HG03469 (cell line): ENCODE results near the gene NDST4.

ENCODE experiments used
- ATAC-seq: cut with Tn5 transposase; IDR thresholded peaks from one replicate; pipeline ENCODE4 v1.9.1; 2021; ENCODE audit warnings: mild to moderate bottlenecking, moderate library complexity, moderate number of reproducible peaks; ENCODE audit not compliant: unreplicated experiment

NDST4 gene

DNA sequence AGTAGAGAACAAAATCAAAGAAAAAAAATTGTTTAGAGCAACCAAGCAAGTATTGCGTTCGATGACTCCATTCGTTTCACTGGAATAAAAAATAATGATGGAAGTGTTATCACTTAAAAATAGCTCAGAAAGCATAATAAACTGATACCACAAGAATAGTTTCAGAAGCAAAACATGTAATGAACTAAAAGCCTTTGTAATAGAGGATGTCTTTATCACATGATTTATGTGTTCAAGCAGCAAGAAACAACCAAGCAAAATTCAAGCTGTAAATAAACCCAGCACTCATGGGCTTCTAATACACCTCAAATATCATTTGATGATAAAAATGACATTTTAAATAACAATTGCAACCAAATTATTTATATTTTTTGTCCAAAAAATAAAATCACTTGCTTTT, 192.2 kb downstream of the NDST4 start:
- no peak for ATAC-seq

DNA sequence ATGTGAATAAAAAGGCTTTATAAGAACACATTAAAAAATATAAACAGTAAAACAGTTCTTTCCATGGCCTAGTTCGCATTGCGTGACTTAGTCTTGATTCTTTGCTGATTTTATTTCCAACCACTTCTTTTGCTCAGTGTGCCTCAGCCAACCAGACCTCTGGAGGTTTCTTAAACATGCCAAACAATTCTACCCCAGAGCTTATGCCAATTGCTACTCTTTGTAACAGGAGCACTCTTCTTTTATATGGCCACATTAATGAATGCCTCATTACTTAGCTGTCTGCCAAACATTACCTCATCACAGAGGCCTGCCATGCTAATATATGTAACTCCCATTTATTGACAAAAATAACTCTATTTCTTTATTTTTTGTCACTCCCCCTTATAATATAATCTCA, 202.3 kb downstream of the NDST4 start:
- no peak for ATAC-seq

DNA sequence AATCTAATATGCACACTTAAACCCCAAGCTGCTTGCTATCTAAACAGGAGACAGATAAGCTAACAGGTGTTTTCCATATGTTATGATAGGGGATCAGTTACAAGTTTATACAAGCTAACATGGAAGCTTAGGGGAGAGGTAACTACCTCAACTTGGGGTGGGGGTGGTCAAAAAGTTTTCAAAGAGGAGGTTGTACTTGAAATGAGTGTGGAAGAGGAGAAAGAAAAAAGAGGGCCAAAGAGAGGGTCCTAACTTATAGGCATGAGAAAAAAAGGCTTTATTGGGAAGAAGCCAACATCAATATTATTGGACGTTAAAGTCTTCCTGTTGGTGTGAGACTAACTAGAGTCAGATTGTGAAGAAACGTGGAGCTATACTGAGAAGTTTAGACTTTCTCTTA, 205.9 kb downstream of the NDST4 start:
- no peak for ATAC-seq

DNA sequence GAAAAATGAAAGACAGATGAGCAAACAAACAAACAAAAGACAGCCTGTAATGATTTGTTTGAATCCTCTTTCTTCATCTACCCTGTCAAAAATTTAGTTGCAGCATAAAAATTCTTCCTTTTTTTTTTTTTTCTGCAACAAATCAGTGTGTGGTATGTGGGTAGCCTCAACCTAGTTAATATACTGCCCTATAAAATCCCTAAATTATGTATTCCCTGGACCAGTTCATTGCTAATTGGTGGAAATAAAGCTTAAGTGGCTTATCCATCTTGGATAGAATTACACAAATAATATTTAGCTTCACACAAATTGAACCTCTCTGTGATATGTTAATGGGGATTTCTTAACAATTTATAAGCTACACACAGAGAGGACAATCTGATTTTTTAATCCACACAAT, 208.4 kb downstream of the NDST4 start:
- ATAC-seq, result no peak

DNA sequence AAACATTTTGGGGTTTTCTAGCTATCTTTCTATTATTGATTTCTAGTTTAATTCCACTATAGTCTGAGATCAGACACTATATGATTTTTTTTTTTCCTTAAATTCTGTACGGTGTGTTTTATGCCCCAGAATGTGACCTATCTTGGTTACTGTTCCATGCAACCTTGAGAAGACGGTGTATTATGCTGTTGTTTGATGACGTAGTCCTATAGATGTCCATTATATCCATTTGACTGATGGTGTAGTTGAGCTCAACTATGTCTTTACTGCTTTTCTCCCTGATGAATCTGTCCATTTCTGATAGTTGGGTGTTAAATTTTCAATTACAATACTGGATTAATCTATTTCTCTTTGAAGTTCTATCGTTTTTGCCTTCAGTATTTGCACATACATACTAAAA, 212.5 kb downstream of the NDST4 start:
- no peak for ATAC-seq

DNA sequence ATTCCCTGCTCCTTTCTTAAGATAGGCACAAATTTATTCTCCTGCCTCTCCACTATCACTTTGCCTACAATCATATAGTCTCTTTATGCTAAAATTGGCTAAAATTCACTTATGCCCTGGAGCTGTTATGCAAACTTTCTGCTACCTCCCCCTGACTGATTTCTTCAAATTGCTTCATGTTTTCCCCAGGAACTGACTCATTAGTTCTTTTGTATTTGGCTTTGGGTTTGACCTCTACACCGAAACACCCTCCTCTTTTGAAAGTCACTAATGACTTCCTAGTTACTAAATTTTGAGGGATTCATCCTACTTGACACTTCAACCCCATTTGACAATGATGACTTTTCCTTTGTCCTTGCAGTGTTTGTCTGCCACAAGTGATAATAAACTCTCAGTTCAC, 222.6 kb downstream of the NDST4 start:
- ATAC-seq, result no peak

DNA sequence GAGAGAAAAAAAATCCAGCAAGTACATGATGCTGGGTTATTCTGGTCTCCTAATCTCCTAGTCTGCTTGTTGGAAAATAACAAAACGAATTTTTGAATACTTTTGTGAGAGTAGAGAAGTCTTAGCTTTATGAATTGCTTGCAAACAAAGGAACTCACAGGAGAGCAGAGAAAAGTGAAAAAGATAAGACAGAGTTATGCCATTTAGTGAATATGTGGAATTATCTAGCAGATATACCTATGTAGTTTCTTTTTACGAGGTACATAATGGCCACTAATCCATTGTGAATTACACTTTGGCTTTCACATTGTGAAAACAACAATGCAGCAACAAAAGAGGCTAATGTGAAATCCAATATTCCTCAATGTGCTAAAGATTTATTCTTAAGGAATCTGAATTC, 226.7 kb downstream of the NDST4 start:
- no peak for ATAC-seq

DNA sequence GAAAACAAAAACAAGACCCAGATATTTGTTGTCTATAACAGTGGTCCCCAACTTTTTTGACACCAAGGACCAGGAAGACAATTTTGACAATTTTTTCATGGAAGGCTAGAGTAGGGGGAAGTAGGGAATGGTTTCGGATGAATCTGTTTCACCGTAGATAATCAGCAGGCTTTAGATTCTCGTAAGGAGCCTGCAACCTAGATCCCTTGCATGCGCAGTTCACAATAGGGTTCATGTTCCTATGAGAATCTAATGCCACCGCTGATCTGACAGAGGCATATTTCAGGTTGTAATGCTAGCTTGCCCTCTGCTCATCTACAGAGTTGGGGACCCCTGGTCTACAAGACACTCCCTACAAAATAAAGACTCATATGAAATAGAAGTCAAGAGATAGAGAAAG, 229.8 kb downstream of the NDST4 start:
- ATAC-seq, result no peak

DNA sequence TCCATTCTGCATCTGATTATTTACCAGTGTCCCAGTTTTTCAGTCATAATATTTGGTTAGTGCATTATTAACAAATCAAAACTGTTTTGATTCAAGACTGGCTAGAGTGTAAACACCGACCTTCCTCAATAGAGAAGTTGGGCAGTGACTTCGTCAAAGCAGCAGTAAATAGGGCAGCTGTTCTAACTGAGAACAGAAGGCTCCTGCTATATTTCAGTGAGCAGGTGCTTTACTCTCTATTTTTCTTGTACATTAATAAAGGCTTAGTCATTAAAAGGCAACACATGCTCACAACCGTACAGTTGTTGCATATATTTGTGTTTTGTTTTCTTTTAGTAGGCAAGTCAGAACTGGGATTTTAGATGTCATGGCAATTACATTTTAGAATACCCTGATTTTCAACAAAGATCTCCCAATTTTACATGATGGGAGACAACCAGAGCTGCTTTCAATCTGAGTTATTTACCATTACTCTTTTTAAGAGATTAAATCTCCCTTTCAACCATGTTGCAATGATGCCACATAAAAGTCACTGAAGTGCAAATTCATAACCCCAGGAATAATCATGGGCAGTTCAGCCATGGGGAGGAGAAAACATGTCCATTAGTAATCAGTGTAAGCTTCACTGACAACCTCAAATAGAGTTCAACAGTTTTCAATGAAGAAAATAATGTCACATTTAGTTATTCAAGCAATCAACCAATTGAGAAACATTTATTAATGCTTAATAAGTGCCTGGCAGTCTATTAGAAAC, 233.3 kb downstream of the NDST4 start:
- no peak for ATAC-seq

DNA sequence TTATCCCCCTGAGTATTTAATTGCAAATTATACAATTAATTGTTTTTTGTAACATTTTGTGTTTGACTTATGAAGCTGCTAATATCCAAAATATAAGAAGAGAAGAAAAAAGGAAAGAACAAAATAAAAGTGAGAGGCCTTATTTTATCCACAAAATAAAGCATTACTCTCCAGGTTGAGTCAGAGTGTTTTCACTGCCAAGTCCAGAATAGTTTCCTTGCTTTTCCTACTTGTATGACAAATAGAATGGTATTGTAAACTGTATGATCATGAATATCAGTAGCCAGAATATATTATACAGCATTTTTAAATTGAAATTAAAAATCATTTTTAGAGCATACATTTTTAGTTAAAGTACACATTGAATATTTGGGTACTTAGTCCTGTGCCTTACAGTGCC, 237.8 kb downstream of the NDST4 start:
- ATAC-seq, result no peak

DNA sequence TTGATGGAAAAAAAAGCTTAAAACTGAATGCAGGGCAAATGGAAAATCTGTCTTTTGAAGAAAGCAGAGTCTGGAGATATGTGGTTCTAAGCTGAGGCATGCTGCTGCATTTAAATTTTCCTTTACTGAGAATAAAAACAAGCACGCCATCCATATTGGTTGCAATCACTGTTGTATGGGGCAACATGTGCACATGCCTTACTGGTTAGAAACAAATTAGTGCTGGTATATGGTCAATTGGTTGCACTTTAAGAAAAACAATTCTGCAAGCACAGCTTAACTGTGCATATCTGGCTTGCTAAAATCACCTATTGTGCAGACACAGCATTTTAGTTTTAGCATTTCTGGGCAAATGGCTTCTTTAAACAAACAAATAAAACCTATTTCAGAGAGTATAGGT, 239.1 kb downstream of the NDST4 start:
- no peak for ATAC-seq

DNA sequence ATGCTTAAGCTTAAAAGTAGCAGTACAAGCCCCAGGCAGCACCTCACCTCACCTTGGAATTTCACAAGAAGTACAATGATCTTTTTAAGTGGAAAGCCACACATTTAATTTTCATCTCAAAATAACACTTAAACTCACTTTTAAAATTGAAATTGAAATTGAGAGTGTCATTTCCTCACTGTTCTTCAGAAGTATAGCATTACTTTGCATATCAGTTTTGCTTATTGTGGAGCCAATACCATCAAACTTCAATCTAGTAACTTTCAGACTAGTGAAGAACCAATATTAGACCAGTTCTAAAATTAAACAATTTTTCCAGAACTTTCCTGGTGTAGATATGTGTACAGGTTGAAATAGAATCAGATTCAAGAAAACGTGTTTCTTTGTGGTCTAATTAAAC, 242.4 kb downstream of the NDST4 start:
- ATAC-seq, result no peak

DNA sequence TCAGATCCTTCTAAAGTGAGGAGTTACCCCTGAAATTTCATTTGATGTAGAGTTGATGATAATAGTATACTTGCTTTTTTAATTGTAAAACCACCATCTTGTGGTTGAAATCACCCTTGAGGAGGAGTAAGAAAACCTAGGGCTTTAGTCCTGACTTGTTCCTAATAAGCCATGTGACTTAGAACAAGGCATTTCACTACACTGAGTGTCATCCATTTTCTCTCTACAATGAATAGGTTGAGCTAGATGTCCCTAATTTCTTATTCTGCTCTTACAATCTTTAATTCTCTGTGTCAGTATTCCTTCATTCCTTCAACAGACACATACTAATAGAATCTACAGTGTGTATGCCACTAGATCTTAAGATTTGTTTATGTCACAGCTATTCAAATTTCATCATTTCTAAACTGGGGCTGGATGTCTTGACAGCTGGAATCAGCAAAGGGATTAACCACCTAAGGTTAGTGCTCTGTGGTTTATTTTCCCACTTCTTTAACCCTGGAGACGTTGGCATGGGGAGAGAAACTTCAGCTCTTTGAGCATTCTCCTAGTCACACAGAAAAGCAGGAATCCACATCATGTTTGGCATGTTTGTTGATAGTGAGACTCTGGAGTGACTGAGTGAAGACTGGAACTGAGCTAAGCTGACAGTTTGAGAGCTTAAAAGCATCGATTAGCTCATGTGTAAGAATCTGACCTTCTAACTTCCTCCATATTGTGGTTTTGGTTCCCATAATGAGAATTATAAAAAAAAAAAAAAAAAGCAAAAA, 246.3 kb downstream of the NDST4 start:
- peak; percentile 37 for ATAC-seq

DNA sequence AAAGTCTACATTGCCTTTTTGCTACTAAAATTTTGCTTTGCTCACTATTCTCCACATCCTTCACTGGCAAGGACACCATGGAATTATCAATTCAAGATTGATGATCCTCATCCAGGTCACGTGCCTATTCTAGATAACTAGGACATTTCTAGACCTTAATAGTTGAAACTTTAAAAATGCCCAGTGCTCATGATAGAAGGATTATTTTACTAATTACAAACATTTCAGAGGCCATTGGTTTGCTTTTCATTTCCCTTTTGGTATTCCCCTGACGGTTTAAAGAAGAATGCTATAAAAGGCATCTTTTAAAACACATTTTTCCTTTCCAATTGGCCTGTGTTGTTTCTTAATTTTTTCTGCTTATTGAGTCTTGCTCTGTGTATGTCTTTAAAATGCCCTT, 249.4 kb downstream of the NDST4 start:
- no peak for ATAC-seq

DNA sequence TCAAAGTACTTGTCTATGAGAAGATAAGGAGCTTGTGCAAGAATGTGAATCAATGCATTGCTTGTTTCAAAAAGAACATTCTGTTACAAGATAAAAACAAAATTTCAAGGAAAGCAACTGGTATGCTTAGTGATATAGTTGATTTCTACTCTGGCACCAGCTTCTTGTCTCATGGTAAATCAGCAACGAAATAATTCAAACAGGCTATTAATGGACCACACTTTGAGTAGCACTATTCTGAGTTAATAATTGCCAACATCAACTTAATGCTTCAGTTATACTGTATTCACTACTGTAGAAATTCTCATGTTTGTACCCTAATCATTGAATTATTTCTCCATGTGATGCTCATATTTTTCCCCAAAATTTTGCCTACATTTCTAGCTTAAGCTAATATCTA, 252.6 kb downstream of the NDST4 start:
- ATAC-seq, result no peak

DNA sequence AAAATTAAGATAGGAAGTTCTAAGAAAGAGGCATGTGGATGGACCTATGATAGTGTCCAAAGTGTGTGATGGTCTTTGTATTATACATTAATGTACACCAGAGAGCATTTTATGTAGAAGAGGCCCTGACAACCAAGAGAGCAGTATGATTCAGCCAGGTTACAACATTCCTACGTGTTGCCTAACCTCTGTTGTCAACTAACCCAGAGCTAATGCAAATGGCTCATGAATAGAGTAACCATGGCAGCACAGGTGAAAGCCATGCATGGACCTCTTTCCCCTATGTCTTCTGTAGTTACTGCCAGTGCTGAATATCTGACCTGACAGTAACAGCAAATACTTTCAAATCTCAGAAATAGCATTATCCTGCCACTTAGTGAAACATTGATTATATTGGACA, 255.6 kb downstream of the NDST4 start:
- ATAC-seq, result no peak

DNA sequence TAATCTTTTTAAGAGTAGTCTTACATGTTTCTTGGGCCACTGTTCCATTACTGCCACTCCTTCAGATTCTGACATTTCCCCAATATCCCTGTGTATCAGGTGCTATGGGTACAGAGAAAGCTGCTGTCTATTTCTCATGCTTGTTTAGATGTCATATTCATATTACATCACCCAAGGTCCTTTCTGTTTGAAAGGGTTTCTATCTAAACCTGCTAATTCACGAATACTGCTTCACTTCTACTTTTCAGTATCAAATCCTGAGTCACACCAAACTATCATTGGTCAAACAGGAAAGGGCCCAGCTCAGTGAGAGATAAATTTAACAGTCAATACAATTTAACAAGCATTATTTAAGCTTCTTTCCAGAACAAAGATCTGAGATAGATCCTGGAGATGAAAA, 273.4 kb downstream of the NDST4 start:
- no peak for ATAC-seq

DNA sequence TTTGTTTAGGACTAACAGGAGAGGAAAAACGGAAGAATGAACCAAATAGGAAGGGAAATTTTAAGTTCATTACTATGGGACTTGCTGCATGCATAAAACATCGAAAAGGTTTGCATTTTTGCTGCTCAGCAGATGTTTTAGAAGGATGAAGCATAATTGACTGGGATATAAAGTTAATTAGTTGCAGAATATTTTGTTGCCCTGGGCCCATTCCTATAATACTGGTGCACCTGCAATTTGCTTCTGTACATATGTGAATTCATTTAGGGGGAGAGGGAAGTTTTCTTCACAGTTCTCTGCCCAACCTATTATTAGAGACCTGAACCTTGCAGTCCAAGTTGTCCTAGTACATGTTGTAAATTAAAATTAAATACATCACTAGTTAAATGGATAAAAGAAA, 282.8 kb downstream of the NDST4 start:
- no peak for ATAC-seq

DNA sequence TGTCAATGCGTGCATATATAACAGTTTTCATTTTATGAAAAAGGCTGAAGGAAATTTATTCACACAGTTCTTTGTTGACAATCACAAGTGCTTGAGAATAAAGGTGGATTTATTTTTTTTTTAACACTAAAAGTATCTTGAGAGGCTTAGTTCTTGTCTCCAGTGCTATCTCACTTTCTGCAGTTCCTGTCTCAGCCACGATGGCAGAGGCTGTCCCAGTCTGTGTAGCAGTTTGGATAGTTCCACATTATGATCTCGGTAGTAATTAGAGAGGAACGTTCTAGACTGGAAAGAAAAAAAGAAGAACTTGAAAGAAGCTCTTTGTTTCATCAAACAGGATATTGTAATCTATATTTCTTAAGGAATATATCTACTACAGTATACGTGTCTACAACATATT, 285.8 kb downstream of the NDST4 start:
- no peak for ATAC-seq

DNA sequence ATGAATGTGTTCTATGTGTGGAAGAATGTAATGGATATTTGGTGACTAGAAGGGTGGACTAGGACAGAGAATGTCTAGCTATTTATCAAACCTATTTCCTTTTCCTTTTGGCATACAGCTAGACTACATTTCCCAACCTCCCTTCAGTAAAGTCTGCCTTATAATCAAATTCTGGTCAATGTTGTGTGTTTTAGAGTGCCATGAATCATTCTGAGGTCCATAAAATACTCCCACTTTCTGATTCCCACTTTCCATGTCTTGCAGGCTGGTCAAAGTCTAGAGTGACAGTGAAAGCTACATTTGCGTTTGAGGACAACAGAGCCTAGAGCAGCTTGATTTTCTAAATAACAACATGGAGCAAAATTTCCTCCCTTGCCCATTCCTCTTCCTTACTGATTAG, 297.7 kb downstream of the NDST4 start:
- ATAC-seq, result no peak

DNA sequence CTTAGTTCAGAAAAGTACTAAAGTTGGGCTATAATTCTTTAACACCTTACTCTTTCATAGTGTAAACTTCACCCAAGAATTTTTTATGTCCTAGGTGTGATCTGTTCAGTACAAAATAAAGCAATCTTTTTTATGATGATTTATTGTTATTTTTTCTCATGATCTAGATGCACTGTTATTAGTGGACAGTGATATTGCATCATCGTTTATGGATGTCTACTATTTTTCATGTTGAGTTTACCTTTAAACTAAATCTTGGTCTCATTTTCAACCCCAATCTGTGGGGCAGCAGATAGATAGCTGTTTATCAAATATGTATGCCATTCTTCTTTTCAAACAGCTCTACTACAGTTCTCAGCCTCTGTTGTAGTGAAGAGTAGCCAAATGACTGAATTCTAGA, 299.5 kb downstream of the NDST4 start:
- no peak for ATAC-seq

DNA sequence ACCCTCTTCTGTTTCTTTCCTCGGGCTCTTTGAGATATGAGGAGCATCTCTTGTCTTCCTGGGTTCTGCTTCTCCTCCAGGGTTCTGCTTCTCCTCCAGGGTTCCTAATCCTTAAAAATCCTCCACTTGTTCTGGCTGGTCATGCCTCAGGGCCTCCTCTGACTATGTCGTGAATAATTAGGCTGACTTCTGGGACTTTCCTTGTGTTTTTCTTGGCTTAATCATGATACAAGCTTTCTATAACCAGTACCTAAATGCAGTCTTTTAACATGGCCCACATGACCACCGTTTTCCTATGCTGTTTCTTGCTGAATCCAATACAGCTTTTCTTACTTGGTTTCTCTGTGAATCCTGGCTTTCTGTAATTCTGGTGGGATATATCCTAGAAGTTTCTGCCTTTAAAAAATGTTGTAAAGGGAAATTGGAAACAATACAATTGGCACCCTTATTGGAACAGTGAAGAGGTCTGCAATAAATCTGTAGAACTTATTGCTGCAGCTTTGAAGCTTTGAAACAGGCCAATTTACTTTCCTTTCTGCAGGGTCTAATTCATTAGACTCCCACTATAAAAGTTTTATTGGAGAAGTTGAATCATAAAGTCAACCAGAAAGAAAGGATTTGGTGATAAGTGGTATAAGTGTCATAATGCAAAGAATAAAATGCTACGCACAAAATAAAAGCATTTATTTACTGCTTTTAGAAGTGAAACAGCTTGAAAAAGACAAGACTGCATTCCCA, 301.7 kb downstream of the NDST4 start:
- no peak for ATAC-seq
